ENCODE measurements around the gene TFEC.
"Not testable (repeated sequence)": the region's sequence is repeated elsewhere in the genome, so short reads cannot be mapped to it uniquely, and the experiment has no call there.

The TFEC gene

DNA sequence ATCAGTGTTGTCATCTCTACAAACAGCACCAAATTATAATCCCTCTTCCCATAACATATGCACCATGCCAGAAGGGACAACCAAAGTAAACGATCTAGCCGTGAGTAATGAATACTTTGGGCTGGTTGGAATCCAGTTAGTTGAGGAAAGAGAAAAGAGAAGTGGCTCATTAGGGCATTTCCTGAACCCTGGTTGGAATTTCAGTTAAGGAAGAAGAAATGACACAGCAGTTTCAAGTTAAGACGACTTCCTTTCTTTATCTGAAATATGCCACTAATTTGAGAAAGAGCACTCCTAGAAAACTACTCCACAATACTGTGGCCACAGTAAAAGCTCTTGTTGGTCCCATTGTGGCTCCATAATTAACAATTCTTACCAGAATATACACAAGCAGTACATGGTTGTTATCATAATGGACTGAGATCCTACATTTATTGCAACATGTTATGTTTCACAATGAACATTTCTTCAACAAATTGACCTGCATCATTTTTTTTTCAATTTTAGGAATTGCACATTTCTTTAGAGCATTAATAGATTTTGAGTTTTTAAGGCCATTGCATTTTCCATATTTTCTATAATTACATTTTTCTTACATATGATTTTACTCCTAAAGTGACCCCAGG is at the start of gene TFEC:
Gene TFEC (minus strand): TSS at position 113 of the 626 bp plus-strand sequence. CDS start 46,322 bp downstream, outside the sequence.
- DNase-seq: no peak

DNA sequence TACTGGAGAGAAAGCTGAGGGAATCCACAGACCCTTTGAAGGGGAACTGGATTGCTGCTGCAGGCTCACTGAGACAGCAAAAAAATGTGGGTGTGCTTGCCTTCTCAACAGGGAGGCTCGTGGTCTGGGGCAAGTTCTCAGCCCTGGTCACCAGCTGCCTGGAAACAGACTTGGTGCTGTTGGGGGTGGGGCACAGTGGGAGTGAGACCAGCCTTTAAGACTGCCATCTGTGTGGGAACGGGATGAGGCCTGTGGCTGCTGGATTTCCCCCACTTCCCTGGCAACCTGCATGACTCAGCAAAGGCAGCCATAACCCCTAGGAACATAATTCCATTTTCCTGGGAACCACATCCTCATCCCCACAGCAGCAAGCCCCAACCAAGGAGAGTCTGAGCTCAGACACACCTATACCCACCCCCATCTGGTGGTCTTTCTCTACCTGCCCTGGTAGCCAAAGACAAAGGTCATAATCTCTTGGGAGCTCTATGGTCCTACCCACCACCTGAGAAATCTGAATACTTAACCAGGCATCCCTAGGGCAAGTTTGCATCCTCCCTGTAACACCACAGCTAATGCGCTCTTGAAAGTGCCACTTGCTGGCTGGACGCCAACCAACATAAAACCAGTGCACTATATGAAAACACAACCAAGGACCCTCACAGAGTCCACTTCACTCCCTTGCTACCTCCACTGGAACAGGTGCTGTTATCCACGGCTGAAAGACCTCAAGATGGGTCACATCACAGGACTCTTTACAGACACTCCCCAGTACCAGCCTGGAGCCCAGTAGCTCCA is 45.0 kb upstream of the TFEC start:
- DNase-seq: no peak

DNA sequence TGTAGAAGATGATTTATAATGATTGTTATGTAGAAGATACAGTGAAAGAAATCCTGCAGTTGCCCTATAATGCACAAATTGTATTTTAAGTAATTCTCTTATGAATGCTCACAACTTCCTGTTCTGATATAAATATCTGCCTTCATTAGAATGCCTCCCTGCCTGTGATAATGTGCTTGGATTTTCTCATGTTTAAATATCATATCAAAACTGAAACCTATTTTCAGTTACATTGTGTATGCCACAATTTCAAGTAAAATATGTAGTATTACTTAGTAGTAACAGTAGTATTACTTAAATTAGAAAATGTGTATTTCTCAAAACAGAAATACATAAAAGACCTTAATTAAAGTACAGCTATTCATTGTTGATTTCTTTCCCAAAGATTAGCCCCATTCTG is 41.1 kb upstream of the TFEC start:
- no peak for DNase-seq

- no peak for DNase-seq
Observed at GRCh38 chr7:116064179-116064578, 33.6 kb upstream of the TFEC start.

DNA sequence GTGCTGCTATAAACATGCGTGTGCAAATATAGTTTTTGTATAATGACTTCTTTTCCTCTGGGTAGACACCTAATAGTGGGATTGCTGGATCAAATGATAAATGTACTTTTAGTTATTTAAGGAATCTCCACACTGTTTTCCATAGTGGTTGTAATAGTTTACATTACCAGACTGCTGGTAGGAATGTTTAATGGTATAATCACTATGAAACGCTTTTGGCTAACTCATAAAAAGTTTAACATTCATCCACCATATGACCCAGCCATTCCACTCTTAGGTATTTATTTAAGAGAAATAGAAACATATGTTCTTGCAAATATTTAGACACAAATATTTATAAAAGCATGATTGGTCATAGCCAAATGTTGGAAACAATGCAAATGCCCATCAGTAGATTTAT is 32.1 kb upstream of the TFEC start:
- DNase-seq: no peak

DNA sequence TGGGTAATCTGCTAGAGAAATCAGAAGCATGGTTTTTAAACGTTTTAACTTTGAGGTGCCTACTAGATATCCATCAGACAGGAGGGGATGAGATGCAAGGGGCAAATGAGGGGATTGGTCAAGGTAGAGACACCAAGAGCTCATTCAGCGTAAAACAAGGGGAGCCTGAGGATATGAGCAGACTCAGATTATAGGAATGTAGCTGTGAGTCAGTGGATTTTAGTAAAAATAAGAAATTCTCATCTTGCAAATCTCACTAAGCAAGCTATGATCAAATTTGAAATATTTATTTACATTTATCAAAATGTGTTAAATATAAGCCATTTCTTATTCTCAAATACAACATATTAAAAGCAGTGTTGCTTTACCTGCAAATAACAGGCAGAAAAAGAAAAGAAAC is 21.4 kb upstream of the TFEC start:
- no peak for DNase-seq

DNA sequence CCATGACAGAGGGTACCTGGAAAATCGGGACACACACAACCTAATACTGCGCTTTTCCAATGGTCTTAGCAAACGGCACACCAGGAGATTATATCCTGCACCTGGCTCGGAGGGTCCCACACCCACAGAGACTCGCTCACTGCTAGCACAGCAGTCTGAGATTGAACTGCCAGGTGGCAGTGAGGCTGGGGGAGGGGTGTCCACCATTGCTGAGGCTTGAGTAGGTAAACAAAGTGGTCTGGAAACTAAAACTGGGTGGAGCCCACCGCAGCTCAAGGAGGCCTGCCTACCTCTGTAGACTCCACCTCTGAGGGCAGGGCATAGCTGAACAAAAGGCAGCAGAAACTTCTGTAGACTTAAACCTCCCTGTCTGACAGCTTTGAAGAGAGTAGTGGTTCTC is 16.7 kb upstream of the TFEC start:
- DNase-seq: not testable (repeated sequence)

DNA sequence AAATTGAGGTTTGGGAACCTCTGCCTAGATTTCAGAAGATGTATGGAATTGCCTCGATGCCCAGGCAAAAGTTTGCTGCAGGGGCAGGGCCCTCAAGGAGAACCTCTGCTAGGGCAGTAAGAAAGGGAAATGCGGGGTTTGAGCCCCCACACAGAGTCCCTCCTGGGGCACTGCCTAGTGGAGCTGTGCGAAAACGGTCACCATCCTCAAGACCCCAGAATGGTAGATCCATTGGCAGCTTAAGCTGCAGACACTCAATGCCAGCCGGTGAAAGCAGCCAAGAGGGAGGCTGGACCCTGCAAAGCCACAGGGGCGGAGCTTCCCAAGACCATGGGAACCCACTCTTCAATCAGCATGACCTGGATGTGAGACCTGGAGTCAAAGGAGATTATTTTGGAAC is 15.0 kb upstream of the TFEC start:
- no peak for DNase-seq

DNA sequence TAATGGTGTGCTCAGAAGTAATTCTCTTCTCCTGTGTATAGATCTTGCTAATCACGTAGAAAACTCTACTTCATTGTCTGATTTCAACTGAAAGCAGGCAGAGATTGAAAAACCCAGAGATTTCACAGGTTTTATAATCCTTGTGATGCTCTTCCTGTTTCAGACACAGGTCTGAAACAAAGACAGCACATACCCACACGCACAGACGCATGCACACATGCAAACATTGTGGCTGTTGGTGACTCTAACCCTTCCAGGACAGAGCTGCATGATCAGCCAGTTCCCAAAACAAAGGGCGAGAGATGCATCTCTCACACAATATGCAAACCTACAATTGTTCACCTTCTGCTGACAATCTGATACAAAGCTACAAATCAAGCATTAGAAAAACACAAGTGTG is 11.1 kb upstream of the TFEC start:
- no peak for DNase-seq

GRCh38 chr7:116037401-116037800 is 6.8 kb upstream of the TFEC start:
- no peak for DNase-seq

- no peak for DNase-seq
Observed at GRCh38 chr7:116034411-116034810, 3.8 kb upstream of the TFEC start.

GRCh38 chr7:116032886-116033285 is 2.3 kb upstream of the TFEC start:
- no peak for DNase-seq

DNA sequence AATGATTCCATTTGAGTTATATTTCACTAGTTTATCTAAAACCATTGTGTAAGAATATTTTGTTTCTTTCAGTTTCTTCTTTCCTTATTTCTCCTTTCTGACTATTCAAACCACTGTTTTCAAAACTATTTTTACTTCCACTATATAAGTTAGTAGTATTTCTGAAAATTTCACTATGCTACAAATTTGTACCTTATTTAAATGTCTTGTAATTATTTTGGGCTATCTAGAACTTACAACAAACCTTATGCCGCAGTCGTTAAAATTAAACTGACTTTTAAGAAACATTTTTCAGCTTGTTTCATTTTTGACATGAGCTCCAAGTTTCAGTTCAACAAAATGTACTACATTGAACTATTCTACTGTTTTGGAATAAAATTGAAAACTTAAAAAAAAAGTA is 1.8 kb downstream of the TFEC start:
- no peak for DNase-seq

- no peak for DNase-seq
Observed at GRCh38 chr7:116027786-116028185, 2.8 kb downstream of the TFEC start.

DNA sequence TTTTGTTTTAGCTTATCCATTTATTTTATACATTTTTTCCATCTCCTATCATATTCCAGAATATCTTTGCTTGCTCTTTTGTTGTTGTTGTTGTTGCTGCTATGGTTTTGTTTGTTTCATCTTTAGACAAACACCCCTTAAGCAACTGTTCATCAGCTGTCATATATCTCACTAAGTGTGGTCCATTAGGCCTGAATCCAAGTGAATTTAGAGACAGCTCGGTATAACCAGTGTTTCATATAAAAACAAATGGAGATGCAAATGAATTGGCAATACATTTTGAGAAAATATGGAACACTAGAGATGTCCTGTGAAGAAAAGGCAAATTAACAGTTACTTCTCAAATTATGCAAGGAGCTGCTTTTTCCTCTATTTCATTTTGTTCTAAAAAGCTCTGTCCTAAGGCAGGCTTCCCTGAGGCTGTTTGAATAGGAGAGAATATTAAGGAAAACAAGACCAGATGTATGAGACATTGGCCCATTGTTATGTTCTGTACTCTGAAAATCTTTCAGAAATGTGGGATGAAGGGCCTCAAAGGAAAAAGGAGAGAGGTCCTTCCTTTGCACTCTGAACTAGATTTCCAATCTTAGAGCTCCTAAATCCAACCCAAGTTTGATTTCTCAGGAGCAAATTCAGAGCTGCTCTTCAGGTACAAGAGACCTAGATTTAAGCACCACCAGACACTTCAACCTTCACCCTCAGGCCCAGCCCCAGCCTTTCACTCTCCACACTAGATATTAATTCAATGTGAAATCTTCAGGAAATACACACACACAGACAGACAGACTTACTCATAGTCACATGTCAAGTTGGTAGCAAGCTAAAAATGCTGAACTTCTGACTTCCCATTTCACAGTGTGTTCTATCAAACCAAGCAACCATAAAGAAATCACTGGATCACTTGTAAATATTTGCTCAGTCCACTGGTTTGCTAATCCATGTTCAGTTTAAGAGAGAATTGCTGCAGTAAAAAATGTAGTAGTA is 5.4 kb downstream of the TFEC start:
- DNase-seq: no peak

DNA sequence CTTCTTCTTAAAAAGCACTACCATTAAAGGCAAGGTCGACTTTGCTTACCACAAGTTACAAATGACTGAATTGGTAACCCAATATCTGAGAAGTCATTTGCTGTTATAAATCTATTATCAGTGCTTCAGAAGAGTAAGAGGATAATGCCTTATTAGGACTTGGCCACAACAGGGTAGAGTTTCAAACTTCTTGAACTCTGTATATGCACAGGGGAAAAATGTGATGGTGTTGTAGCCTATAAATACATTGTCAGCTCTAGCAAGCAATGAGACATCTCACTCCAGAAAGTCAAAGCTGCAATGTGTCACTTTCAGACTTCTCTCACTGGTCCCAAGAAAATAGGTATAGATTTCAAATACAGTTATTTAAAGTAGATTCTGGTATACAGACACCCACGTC is 9.3 kb downstream of the TFEC start:
- DNase-seq: no peak

DNA sequence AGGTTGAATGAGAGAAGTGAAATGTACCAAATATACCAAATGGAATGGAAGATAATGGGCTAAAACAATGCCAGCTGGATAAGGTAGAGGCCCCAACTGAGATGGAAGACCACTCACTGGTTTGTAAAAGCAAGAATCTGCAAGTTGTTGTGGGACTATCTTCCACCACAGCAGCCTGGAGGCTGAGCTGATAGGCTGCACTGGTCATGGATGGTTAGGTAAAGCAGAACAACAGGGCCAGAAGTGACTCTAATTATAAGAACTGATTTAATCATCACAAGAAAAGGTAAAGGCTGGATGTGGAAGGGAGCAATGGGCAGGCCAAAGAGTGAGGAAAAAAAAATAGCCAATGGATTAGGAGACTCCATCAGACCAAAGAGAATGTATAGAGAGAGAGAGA is 11.8 kb downstream of the TFEC start:
- no peak for DNase-seq

DNA sequence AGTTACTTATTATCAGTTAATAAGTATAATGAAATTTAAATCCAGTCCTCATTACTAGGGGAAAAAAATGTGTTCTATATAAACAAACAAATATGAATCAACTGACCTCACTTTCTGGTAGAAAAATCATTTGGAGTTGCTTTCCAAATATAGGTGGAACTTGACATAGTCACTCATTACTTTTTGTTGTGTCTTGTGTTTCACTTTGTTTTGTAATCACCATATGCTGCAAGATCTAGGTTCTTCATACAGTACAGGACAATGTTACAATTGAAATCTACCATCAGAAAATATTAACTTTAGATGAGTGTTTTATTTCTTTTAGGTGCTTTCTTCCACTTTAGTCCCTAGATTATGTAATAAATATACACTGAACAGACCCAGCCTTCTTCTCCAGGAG is 16.9 kb downstream of the TFEC start:
- no peak for DNase-seq

DNA sequence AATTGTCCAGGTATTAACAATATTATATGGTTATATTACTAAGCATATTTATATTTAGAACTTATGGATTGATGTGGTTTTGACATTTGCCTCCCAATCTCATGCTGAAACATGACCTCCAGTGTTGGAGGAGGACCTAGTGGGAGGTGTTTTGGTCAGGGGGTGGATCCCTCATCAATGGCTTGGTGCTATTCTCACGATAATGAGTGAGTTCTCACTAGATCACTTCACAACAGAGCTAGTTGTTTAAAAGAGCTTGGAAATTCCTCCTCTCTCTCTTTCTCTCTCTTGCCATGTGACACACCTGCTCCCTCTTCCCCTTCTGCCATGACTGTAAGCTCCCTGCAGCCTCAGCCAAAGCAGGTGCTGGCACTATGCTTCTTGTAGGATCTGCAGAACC is 19.0 kb downstream of the TFEC start:
- no peak for DNase-seq

GRCh38 chr7:116004762-116005161 is 25.8 kb downstream of the TFEC start:
- not testable (repeated sequence) for DNase-seq

DNA sequence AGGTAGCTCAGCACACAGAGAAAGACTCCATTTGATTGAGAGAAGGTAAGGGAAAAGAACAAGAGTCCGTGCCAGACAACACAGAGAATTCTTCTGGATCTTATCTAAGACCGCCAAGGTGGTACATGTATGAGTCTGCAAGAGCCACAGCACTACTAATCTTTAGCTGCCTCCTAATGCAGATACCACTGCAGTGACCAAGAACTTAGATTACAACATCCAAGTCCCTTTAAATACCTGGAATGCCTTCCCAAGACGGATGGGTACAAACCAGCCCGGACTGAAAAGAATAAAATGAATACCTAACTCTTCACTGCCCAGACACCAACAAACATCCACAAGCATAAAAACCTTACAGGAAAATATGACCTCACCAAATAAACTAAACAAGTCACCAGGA is 33.3 kb downstream of the TFEC start:
- no peak for DNase-seq

DNA sequence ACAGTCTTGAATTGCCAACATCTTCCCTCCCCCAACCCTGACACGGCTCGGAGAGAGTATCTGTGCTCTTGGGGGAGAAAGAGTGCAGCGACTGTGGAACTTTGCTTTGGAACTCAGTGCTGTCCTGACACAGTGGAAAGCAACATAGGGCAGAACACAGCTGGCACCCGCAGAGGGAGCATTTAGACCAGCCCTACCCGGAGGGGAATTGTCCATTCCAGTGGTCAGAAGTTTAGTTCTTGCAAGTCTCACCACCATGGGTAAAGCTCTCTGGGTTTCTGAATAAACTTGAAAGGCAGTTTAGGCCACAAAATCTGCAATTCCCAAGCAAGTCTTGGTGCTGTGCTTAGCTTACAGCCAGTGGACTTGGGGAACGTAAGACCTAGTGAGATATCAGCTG is 34.9 kb downstream of the TFEC start:
- no peak for DNase-seq

DNA sequence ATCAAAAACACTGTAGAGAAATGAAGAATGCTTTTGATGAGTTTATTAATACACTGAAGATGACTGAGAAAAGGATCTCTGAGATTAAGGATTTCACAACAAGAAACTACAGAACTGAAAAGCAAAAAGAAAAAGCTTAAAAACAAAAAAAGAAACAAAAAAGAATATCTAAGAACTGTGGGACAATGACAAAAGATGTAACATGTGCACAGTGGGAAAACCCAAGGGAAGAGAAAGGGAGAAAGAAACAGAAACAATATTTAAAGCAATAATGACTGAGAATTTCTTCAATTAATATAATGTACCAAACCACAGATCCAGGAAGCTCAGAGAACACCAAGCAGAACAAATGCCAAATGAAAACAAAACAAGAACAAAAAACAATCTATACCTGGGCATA is 42.2 kb downstream of the TFEC start:
- DNase-seq: no peak

GRCh38 chr7:115987486-115987885 is 43.1 kb downstream of the TFEC start:
- DNase-seq: no peak

All from T1000 (cell line).